ENCODE results near the gene NDRG3.
A peak's percentile ranks its signal among the peaks of the same experiment; 100 is the strongest.

The NDRG3 gene

DNA sequence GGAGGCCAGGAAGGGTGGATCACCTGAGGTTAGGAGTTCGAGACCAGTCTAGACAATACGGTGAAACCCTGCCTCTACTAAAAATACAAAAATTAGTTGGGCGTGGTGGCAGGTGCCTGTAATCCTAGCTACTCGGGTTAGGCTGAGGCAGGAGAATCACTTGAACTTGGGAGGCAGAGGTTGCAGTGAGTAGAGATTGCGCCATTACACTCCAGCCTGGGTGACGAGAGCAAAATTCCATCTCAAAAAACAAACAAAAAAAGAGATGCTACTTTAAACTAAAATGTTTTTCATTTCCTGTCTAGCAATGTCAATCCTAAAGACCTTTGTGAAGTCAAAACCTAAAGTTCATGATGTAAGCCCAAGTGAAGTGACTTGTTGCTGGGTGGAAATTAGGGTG, 14.8 kb upstream of the NDRG3 start:
- no peak for DNase-seq (ENCODE audit: extremely low read depth, low read depth)
- TF ChIP-seq, protein P1, sequence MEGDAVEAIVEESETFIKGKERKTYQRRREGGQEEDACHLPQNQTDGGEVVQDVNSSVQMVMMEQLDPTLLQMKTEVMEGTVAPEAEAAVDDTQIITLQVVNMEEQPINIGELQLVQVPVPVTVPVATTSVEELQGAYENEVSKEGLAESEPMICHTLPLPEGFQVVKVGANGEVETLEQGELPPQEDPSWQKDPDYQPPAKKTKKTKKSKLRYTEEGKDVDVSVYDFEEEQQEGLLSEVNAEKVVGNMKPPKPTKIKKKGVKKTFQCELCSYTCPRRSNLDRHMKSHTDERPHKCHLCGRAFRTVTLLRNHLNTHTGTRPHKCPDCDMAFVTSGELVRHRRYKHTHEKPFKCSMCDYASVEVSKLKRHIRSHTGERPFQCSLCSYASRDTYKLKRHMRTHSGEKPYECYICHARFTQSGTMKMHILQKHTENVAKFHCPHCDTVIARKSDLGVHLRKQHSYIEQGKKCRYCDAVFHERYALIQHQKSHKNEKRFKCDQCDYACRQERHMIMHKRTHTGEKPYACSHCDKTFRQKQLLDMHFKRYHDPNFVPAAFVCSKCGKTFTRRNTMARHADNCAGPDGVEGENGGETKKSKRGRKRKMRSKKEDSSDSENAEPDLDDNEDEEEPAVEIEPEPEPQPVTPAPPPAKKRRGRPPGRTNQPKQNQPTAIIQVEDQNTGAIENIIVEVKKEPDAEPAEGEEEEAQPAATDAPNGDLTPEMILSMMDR (IDR thresholded peaks at IDR 0.05; ENCODE audit: low read depth, low read length), result no peak

DNA sequence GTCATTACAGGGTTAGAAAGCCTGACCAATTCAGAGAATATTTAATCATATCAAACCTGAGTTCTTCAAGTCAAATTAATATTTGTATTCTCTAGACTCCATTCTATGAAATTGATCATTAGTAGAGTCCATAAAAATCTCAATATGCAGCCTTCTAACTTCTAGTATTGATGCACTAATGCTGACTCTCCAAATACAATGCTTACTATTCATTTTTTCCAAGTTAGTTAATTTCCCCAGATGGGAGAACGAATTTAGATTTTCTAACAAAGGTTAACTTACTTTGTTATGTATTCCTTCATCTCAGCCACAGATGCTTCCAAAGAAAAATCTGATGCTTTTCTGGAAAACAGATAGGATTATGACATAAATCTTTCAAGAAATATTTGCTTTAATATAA, 12.4 kb upstream of the NDRG3 start:
- DNase-seq (ENCODE audit: extremely low read depth, low read depth), result no peak
- TF ChIP-seq, protein P1 (IDR thresholded peaks at IDR 0.05; ENCODE audit: low read depth, low read length), result no peak

DNA sequence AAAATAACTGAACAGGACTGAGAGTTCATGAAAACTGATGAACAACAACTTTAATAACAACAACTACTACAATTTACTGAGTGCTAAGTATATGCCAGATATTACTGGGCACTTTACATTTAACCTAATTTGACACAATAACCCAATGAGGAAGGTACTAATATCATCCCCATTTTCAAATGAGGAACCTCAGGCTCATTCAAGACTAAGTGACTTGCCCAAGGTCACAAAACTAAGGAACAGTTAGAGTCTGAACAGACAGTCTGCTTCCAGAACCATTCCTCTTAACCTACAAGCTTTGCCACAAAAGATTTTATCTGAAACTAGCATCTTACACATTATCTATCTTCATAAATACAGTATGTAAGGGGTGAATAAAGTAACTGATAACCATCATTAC, 10.6 kb upstream of the NDRG3 start:
- no peak for DNase-seq (ENCODE audit: extremely low read depth, low read depth)
- TF ChIP-seq, protein P1 (IDR thresholded peaks at IDR 0.05; ENCODE audit: low read depth, low read length), result no peak

DNA sequence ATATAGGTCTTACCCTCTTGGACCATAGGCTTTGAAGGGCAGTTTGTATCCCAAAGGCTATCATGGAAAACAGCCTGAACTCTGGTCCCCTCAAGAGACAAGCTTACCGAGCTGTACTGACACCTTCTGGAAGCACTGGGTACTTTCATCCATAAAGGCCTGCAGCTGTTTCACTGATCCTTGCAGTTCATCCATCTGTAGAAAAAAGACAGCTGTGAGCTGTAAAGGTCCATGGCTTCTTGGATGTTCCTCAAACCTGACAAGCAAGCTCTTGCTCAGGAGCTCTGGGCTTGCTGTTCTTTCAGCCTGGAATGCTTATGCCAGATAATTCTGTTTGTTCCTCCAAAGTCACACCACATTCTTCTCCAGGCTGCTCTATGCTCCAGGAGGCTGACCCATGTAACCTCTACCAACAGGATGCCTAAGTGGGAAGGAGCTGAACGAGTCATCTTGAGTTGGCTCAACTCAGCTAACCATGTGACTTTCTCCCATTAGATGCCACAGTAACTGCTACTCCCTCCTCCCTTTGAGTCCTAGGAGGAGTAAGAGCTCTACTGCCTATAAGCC, 8.8 kb upstream of the NDRG3 start:
- TF ChIP-seq, protein P1 (IDR thresholded peaks at IDR 0.05; ENCODE audit: low read depth, low read length), result peak; percentile 88
- peak; percentile 47 for DNase-seq (ENCODE audit: extremely low read depth, low read depth)

DNA sequence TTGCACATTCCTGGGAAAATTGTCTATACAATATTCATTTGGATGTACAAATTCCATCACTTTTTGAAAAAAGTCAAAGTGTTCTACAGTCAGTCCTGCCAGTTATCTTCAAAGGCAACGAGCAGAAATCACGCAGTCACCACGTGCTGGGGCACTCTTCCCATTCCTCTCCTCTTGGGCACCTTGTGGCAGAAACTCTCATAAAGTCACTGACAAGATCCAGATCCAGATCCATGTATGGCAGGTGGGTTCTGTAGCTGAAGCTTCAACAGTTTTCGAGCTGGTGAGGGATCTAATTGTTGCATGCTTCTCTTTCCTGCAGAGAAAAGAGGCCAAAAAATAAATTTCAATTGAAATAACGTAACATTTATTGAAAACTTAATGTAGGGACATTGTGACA, 6.7 kb upstream of the NDRG3 start:
- no peak for DNase-seq (ENCODE audit: extremely low read depth, low read depth)
- TF ChIP-seq, protein P1 (IDR thresholded peaks at IDR 0.05; ENCODE audit: low read depth, low read length), result no peak

DNA sequence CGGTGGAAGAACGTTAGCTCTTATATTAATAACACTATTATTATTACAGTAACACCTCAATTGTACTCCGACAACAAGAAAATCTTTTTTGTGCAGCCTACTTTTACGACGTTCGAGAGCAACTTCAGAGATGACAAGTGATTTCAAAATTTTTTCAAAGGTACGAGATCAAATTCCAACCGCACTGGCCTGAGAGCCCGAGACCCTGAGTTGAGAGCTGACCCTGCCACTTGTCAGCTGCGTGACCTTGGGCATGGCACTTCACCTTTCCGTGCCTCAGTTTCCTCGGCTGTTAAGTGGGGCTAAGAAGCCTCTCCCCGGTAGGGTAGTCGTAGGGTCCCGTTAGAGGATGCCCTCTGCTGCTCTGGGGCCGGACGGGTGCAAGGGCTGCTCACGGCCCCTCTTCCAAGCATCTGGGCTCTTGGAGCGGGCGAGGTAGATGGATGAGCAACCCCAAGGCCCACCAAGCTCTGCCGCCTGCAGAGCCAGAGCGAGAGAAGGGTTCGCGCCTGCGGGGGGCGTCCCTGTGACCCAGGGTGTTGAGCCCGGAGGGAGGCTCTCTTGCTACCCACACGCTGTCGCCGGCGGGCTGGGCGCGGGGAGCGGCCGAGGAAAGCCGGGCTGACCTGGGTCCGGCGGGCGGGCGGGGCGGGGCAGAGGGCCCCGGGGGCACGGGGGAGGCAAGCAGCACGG, 510 bp downstream of the NDRG3 start:
- no peak for DNase-seq (ENCODE audit: extremely low read depth, low read depth)
- TF ChIP-seq, protein P1 (IDR thresholded peaks at IDR 0.05; ENCODE audit: low read depth, low read length), result peak; percentile 1; the same call in 1 of the 2 replicates

DNA sequence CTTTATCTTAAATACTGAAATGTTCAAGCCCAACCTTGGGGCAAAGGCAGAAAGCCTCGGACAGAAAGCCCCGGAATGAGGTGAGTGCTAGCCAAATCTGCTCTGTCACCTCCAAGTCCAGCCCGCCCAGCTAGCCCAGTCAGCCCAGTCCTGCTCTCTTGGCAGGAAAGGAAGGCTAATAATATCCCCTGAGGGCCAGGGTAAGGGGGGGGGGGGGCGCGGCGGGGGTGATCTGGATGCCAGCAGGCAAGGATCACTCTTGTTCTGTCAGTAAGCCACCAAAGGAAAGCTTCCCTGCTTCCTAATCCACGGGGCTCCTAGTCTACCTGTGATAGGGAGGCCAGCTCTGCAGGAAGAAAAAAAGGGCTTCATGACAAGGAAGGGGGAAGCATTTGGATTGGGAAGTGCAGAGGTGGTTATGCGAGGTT, 1.1 kb downstream of the NDRG3 start:
- TF ChIP-seq, protein P1 (IDR thresholded peaks at IDR 0.05; ENCODE audit: low read depth, low read length), result no peak
- no peak for DNase-seq (ENCODE audit: extremely low read depth, low read depth)
